Endothelial cell of umbilical vein (primary cell): ENCODE data around the gene ASAH2. TPM values are rescaled to one million over a fixed set of nuclear protein-coding genes. Genes with fewer than 3 reads are reported as not detected.

Experiments
- BruUV-seq: library from RNA; stranded (reverse); fragments of 400-500 nt; replicated peaks from 2 replicates; lab custom pipeline; 2021; lab: Mats Ljungman, UMichigan
- CTCF ChIA-PET: fragments of 300-600, 350-600 bp; sonication (Branson Sonifier 250); formaldehyde crosslinking; loops from one replicate; lab custom pipeline; 2021; ENCODE audit warnings: antibody characterized with exemption, inconsistent platforms; lab: Charles Lee
- POLR2A ChIA-PET: fragments of 300-600, 350-600 bp; sonication (Branson Sonifier 250); formaldehyde crosslinking; loops from one replicate; lab custom pipeline; 2021; ENCODE audit warnings: antibody characterized with exemption, inconsistent platforms; lab: Charles Lee
- DNase-seq: peaks from one replicate; pipeline ENCODE4 v3.0.0-alpha.2; 2011; ENCODE audit warnings: low read depth, low spot score
- FAIRE-seq: peaks from 2 replicates; lab custom pipeline; 2011; peaks lifted over from hg19 to GRCh38; lab: Jason Lieb, UNC
- H2AFZ ChIP-seq: 2 replicates; pipeline ENCODE4 v1.6.0; 2012; ENCODE audit warnings: low read depth, low read length, control low read depth, inconsistent platforms
- H3K27ac ChIP-seq: 2 replicates; pipeline ENCODE4 v1.5.1; 2011; ENCODE audit warnings: low read depth, mild to moderate bottlenecking, control low read depth, low read length, moderate library complexity; ENCODE audit not compliant: insufficient read depth
- H3K27me3 ChIP-seq, 2 experiments: 2 replicates each; pipeline versions ENCODE4 v1.6.0 to v1.6.1; 2011; ENCODE audit warnings: low read length in 2 of 2, mixed read lengths in 1 of 2; ENCODE audit not compliant: control insufficient read depth in 2 of 2, insufficient read depth in 2 of 2
- H3K36me3 ChIP-seq, 2 experiments: 2 replicates in 1 of 2; 3 replicates in 1 of 2; pipeline ENCODE4 v1.5.1; 2011; ENCODE audit warnings: low read length in 2 of 2, mild to moderate bottlenecking in 1 of 2, moderate library complexity in 1 of 2; ENCODE audit not compliant: control insufficient read depth in 2 of 2, insufficient read depth in 2 of 2; ENCODE audit errors: extremely low read depth in 1 of 2
- H3K4me1 ChIP-seq: 3 replicates; pipeline ENCODE4 v1.5.1; 2011; ENCODE audit warnings: mild to moderate bottlenecking, low read length; ENCODE audit not compliant: control insufficient read depth, insufficient read depth; ENCODE audit errors: extremely low read depth
- H3K4me2 ChIP-seq: 2 replicates; pipeline ENCODE4 v1.6.1; 2011; ENCODE audit warnings: low read length, control low read depth, mixed read lengths; ENCODE audit not compliant: insufficient read depth
- H3K4me3 ChIP-seq, 3 experiments: fragments of 200-600 bp in 1 of 3; sonication (generic), shearing (Covaris generic) in 1 of 3; replicated peaks in 1 of 3; 2 replicates each; pipeline ENCODE4 v1.5.1; 2011 to 2016; ENCODE audit warnings: control low read depth in 3 of 3, low read length in 3 of 3, mild to moderate bottlenecking in 2 of 3, inconsistent platforms in 1 of 3, low read depth in 1 of 3, moderate library complexity in 1 of 3; ENCODE audit not compliant: insufficient read depth in 1 of 3
- H3K79me2 ChIP-seq: 2 replicates; pipeline ENCODE4 v1.6.0; 2012; ENCODE audit warnings: low read length, inconsistent platforms; ENCODE audit not compliant: control insufficient read depth, insufficient read depth
- H3K9ac ChIP-seq: replicated peaks from 2 replicates; pipeline ENCODE3; 2011; ENCODE audit warnings: low read length, control low read depth; ENCODE audit not compliant: insufficient read depth; ENCODE audit errors: extremely low read depth
- H3K9me1 ChIP-seq: replicated peaks from 3 replicates; pipeline ENCODE4 v1.6.0; 2011; ENCODE audit warnings: mild to moderate bottlenecking, low read length; ENCODE audit not compliant: control insufficient read depth, insufficient read depth; ENCODE audit errors: extremely low read depth
- H3K9me3 ChIP-seq: replicated peaks from 2 replicates; pipeline ENCODE4 v1.5.1; 2012; ENCODE audit warnings: low read length, inconsistent platforms; ENCODE audit not compliant: control insufficient read depth, insufficient read depth
- H4K20me1 ChIP-seq: replicated peaks from 2 replicates; pipeline ENCODE3; 2011; ENCODE audit warnings: mild to moderate bottlenecking, low read length; ENCODE audit not compliant: control insufficient read depth, insufficient read depth; ENCODE audit errors: extremely low read depth
- EZH2 ChIP-seq: IDR thresholded peaks from 2 replicates; pipeline ENCODE4 v1.6.1; 2012; ENCODE audit warnings: borderline replicate concordance, low read depth, mild to moderate bottlenecking, moderate library complexity, low read length, inconsistent platforms; ENCODE audit not compliant: severe bottlenecking
- FOS ChIP-seq: IDR thresholded peaks from 2 replicates; pipeline ENCODE4 v1.6.1; 2011; ENCODE audit warnings: mild to moderate bottlenecking, low read length, moderate library complexity, borderline replicate concordance; ENCODE audit not compliant: insufficient read depth
- GATA2 ChIP-seq: IDR thresholded peaks from 2 replicates; pipeline ENCODE4 v1.7.0; 2011; ENCODE audit warnings: low read depth, mild to moderate bottlenecking, moderate library complexity, mixed read lengths, low read length; ENCODE audit not compliant: insufficient read length, insufficient read depth
- JUN ChIP-seq: IDR thresholded peaks from 2 replicates; pipeline ENCODE4 v1.6.1; 2011; ENCODE audit warnings: borderline replicate concordance, low read depth; ENCODE audit not compliant: insufficient read length, insufficient read depth
- MYC ChIP-seq: IDR thresholded peaks from one replicate; pipeline ENCODE4 v1.6.1; 2011; ENCODE audit warnings: mild to moderate bottlenecking, low read depth, low read length
- POLR2A ChIP-seq: IDR thresholded peaks from 2 replicates; pipeline ENCODE4 v1.6.1; 2012; ENCODE audit warnings: low read depth, mild to moderate bottlenecking, control low read depth, low read length
- POLR2AphosphoS5 ChIP-seq: IDR thresholded peaks from 2 replicates; pipeline ENCODE4 v1.6.1; 2012; ENCODE audit warnings: low read depth, mild to moderate bottlenecking, control low read depth, low read length, moderate library complexity; ENCODE audit not compliant: insufficient read depth
- dilution Hi-C: fragments of 300-500 bp; cut with MboI; formaldehyde crosslinking; loops from one replicate; pipeline ENCODE4 v1.15.0; 2019; ENCODE audit warnings: low sequenced_read_pairs; ENCODE audit not compliant: extremely low pct_ligation_motif_present
- intact Hi-C: fragments of 100-400 bp; cut with micrococcal nuclease; formaldehyde crosslinking; loops from one replicate; pipeline ENCODE4 v1.10.0; 2022
- polyA plus RNA-seq, 4 experiments: library from polyadenylated mRNA; depleted of rRNA in 3 of 4; stranded (reverse) in 3 of 4; unstranded in 1 of 4; fragments of >200 nt; gene quantifications; 2 replicates each; pipeline versions ENCODE4 v1.2.1 to v1.2.3, GENCODE V29; 2011 to 2012; ENCODE audit warnings: missing spikeins in 1 of 4
- total RNA-seq: library from RNA; stranded (reverse); gene quantifications from 2 replicates; pipeline ENCODE4 v1.2.3, GENCODE V29; 2021
- TF ChIP-seq, protein P1 (sequence below): IDR thresholded peaks from 2 replicates; pipeline ENCODE4 v1.6.1; 2011; ENCODE audit not compliant: insufficient read depth, insufficient read length
- TF ChIP-seq, protein P2 (sequence below), 2 donors: IDR thresholded peaks; 1 replicate in 1 of 2; 2 replicates in 1 of 2; pipeline ENCODE4 v1.5.1; 2011; ENCODE audit warnings: low read length in 2 of 2, mild to moderate bottlenecking in 2 of 2, moderate library complexity in 2 of 2, control low read depth in 1 of 2, inconsistent platforms in 1 of 2, low read depth in 1 of 2; ENCODE audit not compliant: insufficient read depth in 1 of 2; ENCODE audit errors: extremely low read depth in 1 of 2

Gene ASAH2
- total and polyA plus RNA-seq, 2 donors (not counting 3 experiments of a cell fraction or from before 2014, with no cell fraction given) = 0.23 to 1.1 TPM

DNA sequence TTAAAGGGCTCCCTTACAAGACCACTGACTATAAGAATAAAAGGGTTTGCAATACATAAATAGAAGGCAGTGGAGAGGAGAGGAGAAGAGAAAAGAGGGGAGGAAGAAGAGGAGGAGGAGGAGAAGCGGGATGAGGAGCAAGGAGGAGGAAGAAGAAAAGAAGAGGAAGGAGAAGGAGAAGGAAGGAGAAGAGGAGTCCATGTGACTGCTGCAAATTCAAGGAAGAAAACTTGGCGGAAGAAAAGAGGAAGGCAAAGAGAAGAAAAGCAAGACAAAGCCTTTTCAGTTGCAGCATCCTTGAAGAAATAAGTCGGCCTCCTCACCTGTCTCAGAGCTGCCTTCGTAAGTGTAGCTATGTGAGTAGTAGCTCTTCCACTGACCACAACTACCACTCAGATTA lies 22.6 kb downstream of the ASAH2 start:
- ChIA-PET POLR2A (no interaction called here), CTCF (no interaction called here)
- no peaks in the 10 kb centered on the region for H3K9me1 ChIP-seq
- H3K9ac ChIP-seq = no peak overlapping the region
- no peak for DNase-seq
- FAIRE-seq = no peak
- no peak overlapping the region for H3K27ac ChIP-seq
- peaks cover 10 to 40% of the 10 kb centered on the region in 2 experiments for H3K27me3 ChIP-seq
- no TSS peak for BruUV-seq
- intact Hi-C loops (no loop called here), dilution Hi-C loops (no loop called here)
- H3K4me1 ChIP-seq = no peaks in the 10 kb centered on the region
- H3K4me2 ChIP-seq = no peak overlapping the region
- no peaks in the 10 kb centered on the region for H4K20me1 ChIP-seq
- H3K9me3 ChIP-seq = no peaks in the 10 kb centered on the region
- H2AFZ ChIP-seq = no peak overlapping the region
- H3K4me3 ChIP-seq = no peak overlapping the region
- no peak for TF ChIP-seq POLR2A
- TF ChIP-seq EZH2 = no peak
- TF ChIP-seq, protein P1, sequence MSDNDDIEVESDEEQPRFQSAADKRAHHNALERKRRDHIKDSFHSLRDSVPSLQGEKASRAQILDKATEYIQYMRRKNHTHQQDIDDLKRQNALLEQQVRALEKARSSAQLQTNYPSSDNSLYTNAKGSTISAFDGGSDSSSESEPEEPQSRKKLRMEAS = no peak
- no peak for TF ChIP-seq MYC
- TF ChIP-seq GATA2 = no peak
- TF ChIP-seq, protein P2, sequence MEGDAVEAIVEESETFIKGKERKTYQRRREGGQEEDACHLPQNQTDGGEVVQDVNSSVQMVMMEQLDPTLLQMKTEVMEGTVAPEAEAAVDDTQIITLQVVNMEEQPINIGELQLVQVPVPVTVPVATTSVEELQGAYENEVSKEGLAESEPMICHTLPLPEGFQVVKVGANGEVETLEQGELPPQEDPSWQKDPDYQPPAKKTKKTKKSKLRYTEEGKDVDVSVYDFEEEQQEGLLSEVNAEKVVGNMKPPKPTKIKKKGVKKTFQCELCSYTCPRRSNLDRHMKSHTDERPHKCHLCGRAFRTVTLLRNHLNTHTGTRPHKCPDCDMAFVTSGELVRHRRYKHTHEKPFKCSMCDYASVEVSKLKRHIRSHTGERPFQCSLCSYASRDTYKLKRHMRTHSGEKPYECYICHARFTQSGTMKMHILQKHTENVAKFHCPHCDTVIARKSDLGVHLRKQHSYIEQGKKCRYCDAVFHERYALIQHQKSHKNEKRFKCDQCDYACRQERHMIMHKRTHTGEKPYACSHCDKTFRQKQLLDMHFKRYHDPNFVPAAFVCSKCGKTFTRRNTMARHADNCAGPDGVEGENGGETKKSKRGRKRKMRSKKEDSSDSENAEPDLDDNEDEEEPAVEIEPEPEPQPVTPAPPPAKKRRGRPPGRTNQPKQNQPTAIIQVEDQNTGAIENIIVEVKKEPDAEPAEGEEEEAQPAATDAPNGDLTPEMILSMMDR (IDR thresholded peaks at IDR 0.05; ENCODE audit: extremely low read depth in 1 of 2, insufficient read depth in 1 of 2, low read depth in 1 of 2, low read length in 2 of 2) = no peak
- no peak for TF ChIP-seq FOS
- TF ChIP-seq POLR2AphosphoS5 = no peak
- no peak for TF ChIP-seq JUN
- H3K79me2 ChIP-seq = no peaks in the 10 kb centered on the region
- no peaks in the 10 kb centered on the region for H3K36me3 ChIP-seq
